Amniotic epithelial cell (primary cell): Measurements from ENCODE around the gene CFAP70.
"Not testable (repeated sequence)": the region's sequence is repeated elsewhere in the genome, so short reads cannot be mapped to it uniquely, and the experiment has no call there.

ENCODE experiments used
- DNase-seq: peaks from one replicate; pipeline ENCODE4 v3.0.0-alpha.2; 2010; ENCODE audit warnings: low read depth

Gene CFAP70

GRCh38 chr10:73358331-73359279 is at the start of gene CFAP70:
Gene CFAP70, minus strand, starts transcription at chr10:73358864. Its CDS starts 4,068 bp downstream, at chr10:73354796.
- DNase-seq, result peak; percentile 93

- peak; percentile 4 for DNase-seq
Observed at GRCh38 chr10:73408061-73408460, 49.4 kb upstream of the CFAP70 start.

- DNase-seq, result peak; percentile 13
Observed at GRCh38 chr10:73407495-73407894, 48.8 kb upstream of the CFAP70 start.

- peak; percentile 79 for DNase-seq
Observed at GRCh38 chr10:73406846-73407245, 48.2 kb upstream of the CFAP70 start.

- no peak for DNase-seq
Observed at GRCh38 chr10:73405556-73405955, 46.9 kb upstream of the CFAP70 start.

- DNase-seq, result no peak
Observed at GRCh38 chr10:73404690-73405089, 46.0 kb upstream of the CFAP70 start.

GRCh38 chr10:73401636-73402035 is 43.0 kb upstream of the CFAP70 start:
- DNase-seq, result no peak

- DNase-seq, result no peak
Observed at GRCh38 chr10:73399063-73399462, 40.4 kb upstream of the CFAP70 start.

- DNase-seq, result no peak
Observed at GRCh38 chr10:73398024-73398423, 39.4 kb upstream of the CFAP70 start.

- not testable (repeated sequence) for DNase-seq
Observed at GRCh38 chr10:73394325-73394724, 35.7 kb upstream of the CFAP70 start.

- no peak for DNase-seq
Observed at GRCh38 chr10:73388228-73388627, 29.6 kb upstream of the CFAP70 start.

GRCh38 chr10:73386583-73386982 is 27.9 kb upstream of the CFAP70 start:
- DNase-seq, result no peak

GRCh38 chr10:73379064-73379748 is 20.5 kb upstream of the CFAP70 start:
- DNase-seq, result no peak

- DNase-seq, result no peak
Observed at GRCh38 chr10:73376679-73377078, 18.0 kb upstream of the CFAP70 start.

GRCh38 chr10:73368238-73368637 is 9.6 kb upstream of the CFAP70 start:
- DNase-seq, result no peak

GRCh38 chr10:73366381-73367298 is 8.0 kb upstream of the CFAP70 start:
- no peak for DNase-seq

- no peak for DNase-seq
Observed at GRCh38 chr10:73364964-73365363, 6.3 kb upstream of the CFAP70 start.

- no peak for DNase-seq
Observed at GRCh38 chr10:73359492-73359891, 828 bp upstream of the CFAP70 start.

GRCh38 chr10:73357821-73358220 is 843 bp downstream of the CFAP70 start:
- no peak for DNase-seq

GRCh38 chr10:73357166-73357565 is 1.5 kb downstream of the CFAP70 start:
- DNase-seq, result no peak

- no peak for DNase-seq
Observed at GRCh38 chr10:73344269-73344668, 14.4 kb downstream of the CFAP70 start.

- no peak for DNase-seq
Observed at GRCh38 chr10:73340121-73340520, 18.5 kb downstream of the CFAP70 start.
